Astrocyte of the cerebellum (primary cell): Measurements from ENCODE around the gene STIMATE.
A peak's percentile ranks its signal among the peaks of the same experiment; 100 is the strongest.

Source experiments
- DNase-seq: peaks from one replicate; pipeline ENCODE4 v3.0.0-alpha.2; 2011; ENCODE audit warnings: low read depth
- H3K4me3 ChIP-seq: 2 replicates; pipeline ENCODE4 v1.5.1; 2011; ENCODE audit warnings: mild to moderate bottlenecking, low read depth, low read length, moderate library complexity
- in situ Hi-C: cut with HindIII; loops from 2 replicates; pipeline ENCODE4 v1.10.0; 2017; ENCODE audit warnings: low sequenced_read_pairs
- TF ChIP-seq, protein P1 (sequence below): IDR thresholded peaks from 2 replicates; pipeline ENCODE4 v1.5.1; 2012; ENCODE audit warnings: low read length, low read depth, moderate library complexity, mild to moderate bottlenecking; ENCODE audit errors: missing control alignments

STIMATE gene

DNA sequence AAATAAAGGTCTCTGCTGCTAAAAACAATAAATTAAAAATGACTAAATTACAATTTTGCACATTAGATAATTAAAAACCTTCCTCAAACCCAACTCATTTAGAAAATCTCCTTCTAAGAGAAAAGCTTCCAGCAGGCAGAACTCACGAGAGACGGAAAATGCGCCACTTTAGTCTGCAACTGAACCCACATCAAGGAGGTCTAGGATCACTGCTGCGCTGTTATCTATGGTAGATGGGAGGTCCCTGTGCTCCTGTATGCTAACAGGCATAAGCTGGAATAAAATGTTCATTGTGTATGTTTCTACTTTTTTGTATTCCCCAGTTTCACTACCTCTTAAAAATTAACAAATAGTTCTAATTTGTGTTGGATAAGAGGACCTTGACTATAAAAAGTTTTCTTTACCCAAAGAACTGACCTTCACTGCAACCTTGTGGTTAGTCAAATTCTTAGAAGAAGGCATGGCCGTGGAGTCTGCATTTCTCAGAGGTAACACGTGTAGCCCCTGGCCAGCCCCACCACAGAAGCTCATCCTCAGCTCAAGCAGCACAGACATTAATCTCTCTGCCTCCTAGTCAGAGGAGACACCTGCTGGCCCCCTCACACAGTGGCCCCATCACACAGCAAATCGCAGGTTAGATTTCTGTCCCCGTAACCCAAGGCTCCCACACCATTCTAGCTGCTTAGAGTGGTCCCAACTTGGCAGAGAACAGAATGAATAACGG is 22.3 kb downstream of the STIMATE start:
- no peak overlapping the region for H3K4me3 ChIP-seq
- in situ Hi-C loops: no loop called here
- no peak for DNase-seq
- TF ChIP-seq, protein P1, sequence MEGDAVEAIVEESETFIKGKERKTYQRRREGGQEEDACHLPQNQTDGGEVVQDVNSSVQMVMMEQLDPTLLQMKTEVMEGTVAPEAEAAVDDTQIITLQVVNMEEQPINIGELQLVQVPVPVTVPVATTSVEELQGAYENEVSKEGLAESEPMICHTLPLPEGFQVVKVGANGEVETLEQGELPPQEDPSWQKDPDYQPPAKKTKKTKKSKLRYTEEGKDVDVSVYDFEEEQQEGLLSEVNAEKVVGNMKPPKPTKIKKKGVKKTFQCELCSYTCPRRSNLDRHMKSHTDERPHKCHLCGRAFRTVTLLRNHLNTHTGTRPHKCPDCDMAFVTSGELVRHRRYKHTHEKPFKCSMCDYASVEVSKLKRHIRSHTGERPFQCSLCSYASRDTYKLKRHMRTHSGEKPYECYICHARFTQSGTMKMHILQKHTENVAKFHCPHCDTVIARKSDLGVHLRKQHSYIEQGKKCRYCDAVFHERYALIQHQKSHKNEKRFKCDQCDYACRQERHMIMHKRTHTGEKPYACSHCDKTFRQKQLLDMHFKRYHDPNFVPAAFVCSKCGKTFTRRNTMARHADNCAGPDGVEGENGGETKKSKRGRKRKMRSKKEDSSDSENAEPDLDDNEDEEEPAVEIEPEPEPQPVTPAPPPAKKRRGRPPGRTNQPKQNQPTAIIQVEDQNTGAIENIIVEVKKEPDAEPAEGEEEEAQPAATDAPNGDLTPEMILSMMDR: no peak

DNA sequence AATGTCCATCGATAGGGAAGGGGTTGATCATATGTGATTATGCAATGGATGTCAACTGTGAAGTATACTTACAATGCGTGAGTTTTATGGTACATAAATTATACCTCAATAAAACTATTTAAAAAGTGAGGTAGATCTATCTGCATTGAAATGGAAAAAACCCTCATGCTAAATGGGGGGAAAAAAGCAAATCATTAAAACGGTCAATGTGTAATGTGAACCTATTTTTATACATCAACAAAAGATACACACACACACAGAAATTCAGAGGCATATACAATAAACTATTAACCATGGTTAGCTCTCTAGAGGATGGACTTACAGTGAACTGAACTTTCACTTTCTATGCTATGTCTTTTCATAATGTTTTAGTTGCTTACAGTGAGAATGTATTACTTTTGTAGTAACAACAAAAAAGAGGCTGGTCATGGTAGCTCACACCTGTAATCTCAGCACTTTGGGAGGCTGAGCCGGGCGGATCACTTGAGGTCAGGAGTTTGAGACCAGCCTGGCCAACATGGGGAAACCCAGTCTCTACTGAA is 23.1 kb downstream of the STIMATE start:
- H3K4me3 ChIP-seq: no peak overlapping the region
- TF ChIP-seq, protein P1: no peak
- in situ Hi-C loops: no loop called here
- DNase-seq: no peak

DNA sequence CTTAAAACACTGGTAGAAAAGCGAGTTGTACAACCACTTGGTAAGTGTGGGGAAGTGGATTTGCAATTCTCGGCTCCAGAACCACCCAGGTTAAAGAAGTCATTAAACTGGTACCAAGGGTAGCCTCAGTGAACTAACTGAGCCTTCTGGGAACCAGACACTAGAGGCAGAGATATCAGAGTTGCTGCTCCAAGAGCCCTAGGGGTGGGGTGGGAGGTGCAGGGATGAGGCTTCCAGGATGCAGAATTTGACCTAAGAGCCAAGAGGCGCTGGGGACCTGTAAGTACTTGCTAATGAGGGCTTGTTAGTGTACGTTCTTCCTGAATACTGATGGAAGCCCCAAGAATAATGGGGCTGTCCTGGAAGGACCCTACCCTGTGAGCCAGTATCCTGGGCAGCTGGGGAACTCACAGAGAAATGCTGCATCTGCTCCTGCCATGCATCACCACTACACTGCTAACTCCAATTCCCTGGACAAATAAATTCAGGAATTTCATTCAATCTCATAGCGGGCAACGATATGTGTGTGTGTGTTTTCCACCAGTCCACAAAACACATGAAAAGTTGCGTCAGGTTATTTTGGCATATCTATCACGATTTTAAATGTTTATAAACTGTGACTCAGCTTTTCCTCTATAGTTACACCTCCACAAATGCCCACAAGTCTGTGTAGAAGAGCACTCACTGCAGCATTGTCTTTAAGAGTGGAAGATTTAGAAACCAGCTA is 23.8 kb downstream of the STIMATE start:
- peak; percentile 18 for DNase-seq
- in situ Hi-C loops: no loop called here
- H3K4me3 ChIP-seq: no peak overlapping the region
- TF ChIP-seq, protein P1: no peak

DNA sequence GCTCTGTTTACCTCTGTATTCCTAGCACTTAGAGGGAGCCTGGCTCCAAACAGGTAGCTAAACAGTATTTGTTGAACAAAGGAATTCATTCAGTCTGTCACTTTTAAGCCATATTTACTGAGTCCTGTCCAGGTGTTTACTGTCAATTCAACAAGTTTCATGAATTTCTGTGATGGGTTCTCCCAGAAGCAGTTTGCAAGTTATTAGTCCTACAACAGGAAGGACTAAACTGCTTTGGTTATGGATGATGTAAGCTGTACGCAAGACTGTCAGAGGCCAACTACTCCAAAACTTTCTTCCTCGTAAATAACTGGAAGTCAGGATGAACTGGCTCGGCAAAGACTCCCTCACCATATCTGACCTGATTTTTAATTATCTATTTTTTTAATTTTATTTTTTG is 25.1 kb downstream of the STIMATE start:
- TF ChIP-seq, protein P1: no peak
- H3K4me3 ChIP-seq: no peak overlapping the region
- DNase-seq: no peak
- in situ Hi-C loops: no loop called here

DNA sequence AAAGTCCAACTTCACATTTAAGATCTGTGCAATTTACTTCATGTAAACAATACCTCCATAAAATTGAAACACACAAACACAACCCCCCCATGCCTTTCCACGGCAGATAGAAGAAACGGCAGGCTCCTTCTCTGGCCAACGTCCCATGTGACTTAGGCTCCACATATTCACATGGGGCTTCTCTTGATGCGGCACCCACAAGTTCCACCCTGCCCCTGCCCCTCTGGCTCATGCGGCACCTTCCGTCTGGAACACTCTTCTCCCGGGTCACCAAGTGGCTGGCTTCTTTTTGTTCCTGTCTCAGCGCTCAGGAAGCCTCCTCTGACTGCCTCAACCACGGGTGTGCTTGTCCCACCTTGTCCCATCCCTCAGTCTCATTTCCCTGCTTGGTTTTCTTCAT is 25.6 kb downstream of the STIMATE start:
- in situ Hi-C loops: no loop called here
- DNase-seq: no peak
- TF ChIP-seq, protein P1: no peak
- H3K4me3 ChIP-seq: no peak overlapping the region

DNA sequence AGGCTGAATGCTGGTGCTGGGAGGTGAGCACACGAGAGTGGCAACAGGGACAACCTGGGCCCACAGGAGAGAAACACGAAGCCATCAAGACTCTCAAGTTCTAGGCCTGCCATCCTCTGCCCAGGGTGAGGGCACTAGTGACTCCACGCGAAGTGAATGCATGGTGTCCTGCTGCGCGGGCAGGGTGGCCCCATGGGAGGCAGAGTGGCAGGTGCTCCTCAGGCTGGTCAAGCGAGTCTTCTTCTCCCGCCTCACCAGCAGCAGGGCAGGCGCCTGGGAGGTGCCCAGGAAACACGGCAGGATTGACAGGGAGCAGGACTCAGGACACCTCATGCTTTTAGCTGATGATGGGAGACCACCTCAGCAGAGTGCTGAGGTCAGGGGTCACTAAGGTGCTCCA is 26.9 kb downstream of the STIMATE start:
- in situ Hi-C loops: no loop called here
- TF ChIP-seq, protein P1: no peak
- no peak for DNase-seq
- no peak overlapping the region for H3K4me3 ChIP-seq
